GM12875 (cell line): Measurements from ENCODE around the gene KCNJ16.

Experiments used
- H3K4me3 ChIP-seq: one replicate; pipeline ENCODE4 v1.5.1; 2011; ENCODE audit warnings: low read depth, low read length, control low read depth
- CTCF ChIP-seq: IDR thresholded peaks from 2 replicates; pipeline ENCODE4 v1.5.1; 2011; ENCODE audit warnings: low read depth, mild to moderate bottlenecking, control low read depth, inconsistent platforms, low read length, moderate library complexity, borderline replicate concordance; ENCODE audit not compliant: insufficient read depth

KCNJ16 gene

GRCh38 chr17:70095455-70095854 is 20.4 kb downstream of the KCNJ16 start:
- no peak for TF ChIP-seq CTCF
- no peak overlapping the region for H3K4me3 ChIP-seq

GRCh38 chr17:70096861-70097260 is 21.8 kb downstream of the KCNJ16 start:
- no peak for TF ChIP-seq CTCF
- no peak overlapping the region for H3K4me3 ChIP-seq

DNA sequence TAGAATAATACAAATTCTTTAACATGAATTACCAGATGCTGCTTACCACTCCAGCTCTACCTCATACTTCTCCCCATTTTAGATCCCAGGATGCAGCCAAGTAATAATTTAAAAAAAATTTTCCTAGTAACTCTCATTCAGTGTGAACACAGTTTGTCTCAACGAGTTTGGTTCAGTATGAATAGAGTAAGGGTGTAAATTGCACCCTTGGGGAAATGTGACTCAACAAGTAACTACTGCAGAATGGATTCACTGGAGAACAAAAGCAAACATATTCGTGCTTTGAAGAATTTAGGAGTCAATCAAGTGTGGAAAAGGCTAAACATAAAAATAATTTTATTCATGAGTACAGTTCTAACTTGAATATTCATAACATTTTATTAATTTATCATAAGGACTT is 23.0 kb downstream of the KCNJ16 start:
- no peak for TF ChIP-seq CTCF
- H3K4me3 ChIP-seq: no peak overlapping the region

DNA sequence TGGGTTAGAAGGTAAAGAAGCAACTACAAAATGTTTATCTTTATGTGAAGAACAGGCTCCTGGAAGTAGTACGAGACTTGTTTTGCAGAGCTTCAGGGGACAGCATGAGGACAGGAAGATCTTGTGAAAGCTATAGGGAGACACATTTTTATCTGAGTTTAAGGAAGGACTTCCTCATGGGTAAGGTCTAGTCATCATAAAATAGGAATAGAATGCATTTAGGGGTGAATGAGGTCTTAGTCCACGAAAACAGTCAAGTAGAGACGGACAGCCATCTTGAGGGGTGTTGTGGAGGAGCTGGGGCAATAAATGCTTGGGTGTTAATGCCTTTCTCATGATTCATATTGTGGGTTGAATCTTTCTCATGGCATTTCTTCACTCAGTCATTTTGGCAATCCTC is 24.3 kb downstream of the KCNJ16 start:
- TF ChIP-seq CTCF: no peak
- no peak overlapping the region for H3K4me3 ChIP-seq

GRCh38 chr17:70099884-70100283 is 24.9 kb downstream of the KCNJ16 start:
- H3K4me3 ChIP-seq: no peak overlapping the region
- TF ChIP-seq CTCF: no peak

DNA sequence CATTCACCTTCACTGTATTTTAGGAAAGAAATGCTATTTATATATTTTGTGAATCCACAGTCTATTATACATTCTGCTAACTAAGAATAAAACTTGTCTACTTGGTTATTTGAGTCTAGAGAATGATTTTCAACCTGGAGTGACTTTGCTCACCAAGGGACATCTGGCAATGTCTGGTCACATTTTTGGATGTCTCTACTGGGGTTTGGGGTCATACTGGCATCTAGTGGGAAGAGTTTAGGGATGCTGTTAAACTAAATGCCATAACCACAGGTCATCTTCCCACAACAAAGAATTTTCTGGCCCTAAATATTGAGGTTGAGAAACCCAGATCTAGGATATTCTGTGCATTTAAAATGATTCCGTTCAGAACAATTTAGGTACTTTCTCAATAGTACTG is 26.0 kb downstream of the KCNJ16 start:
- TF ChIP-seq CTCF: no peak
- H3K4me3 ChIP-seq: no peak overlapping the region

GRCh38 chr17:70102531-70102930 is 27.5 kb downstream of the KCNJ16 start:
- TF ChIP-seq CTCF: no peak
- H3K4me3 ChIP-seq: no peak overlapping the region
